Muscle layer of duodenum (tissue), 2 donors: ENCODE results near the gene PPP1R1C.

Experiments used
- H3K27ac ChIP-seq: one replicate; pipeline ENCODE4 v1.7.0; 2013; ENCODE audit warnings: mild to moderate bottlenecking, low read length
- H3K27me3 ChIP-seq: one replicate; pipeline ENCODE4 v1.7.0; 2013; ENCODE audit warnings: low read depth, mild to moderate bottlenecking, control low read depth, low read length
- H3K36me3 ChIP-seq, 2 donors: one replicate each; pipeline ENCODE4 v1.7.0; 2013; ENCODE audit warnings: low read length in 2 of 2, control low read depth in 1 of 2, mild to moderate bottlenecking in 1 of 2; ENCODE audit not compliant: insufficient read depth in 2 of 2, control insufficient read depth in 1 of 2
- H3K4me1 ChIP-seq, 2 donors: one replicate each; pipeline ENCODE4 v1.7.0; 2013; ENCODE audit warnings: low read length in 2 of 2, mild to moderate bottlenecking in 2 of 2, control low read depth in 1 of 2, moderate library complexity in 1 of 2; ENCODE audit not compliant: insufficient read depth in 2 of 2, control insufficient read depth in 1 of 2
- H3K4me3 ChIP-seq, 2 donors: one replicate each; pipeline ENCODE4 v1.7.0; 2013; ENCODE audit warnings: low read length in 2 of 2, low read depth in 1 of 2, mild to moderate bottlenecking in 1 of 2
- H3K9me3 ChIP-seq, 2 donors: one replicate each; pipeline ENCODE4 v1.7.0; 2013; ENCODE audit warnings: low read length in 2 of 2, control low read depth in 1 of 2, mild to moderate bottlenecking in 1 of 2; ENCODE audit not compliant: control insufficient read depth in 1 of 2
- donor health status: healthy.

The PPP1R1C gene

DNA sequence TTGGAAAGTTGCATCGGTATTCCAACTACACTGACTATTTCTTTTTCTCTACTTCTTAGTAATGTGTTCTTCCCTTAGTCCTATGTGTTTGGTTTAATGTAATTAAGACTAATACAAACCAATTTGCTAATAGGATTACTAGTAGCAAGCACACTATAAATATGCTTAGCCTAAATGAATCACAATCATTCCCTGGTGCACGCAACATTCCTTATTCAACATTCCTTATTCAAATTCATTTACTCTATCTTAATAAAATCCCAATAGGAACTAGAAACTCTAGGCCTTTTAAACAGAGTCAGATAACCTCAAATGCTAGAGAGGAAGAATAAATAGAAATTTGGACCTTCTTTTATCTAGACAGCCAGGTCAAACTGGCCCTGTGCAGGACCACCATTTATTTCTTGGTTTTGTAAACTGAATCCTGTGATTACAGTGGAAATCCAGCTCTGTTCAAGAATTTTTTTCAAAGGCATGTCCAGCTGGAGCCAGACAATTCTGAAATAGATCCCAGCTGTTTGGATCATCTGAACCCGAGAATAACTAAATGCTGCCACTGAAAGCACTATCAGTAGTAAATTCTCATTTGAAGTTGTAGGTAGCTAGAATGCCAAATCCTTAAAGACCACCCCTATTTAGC is 103.1 kb downstream of the PPP1R1C start:
- no peak overlapping the region for H3K27ac ChIP-seq
- peaks cover 0 to 10% of the 10 kb centered on the region in 2 donors for H3K4me1 ChIP-seq
- no peaks in the 10 kb centered on the region for H3K27me3 ChIP-seq
- H3K4me3 ChIP-seq, result no peak overlapping the region
- H3K36me3 ChIP-seq, result no peaks in the 10 kb centered on the region
- H3K9me3 ChIP-seq, result peaks cover 0 to 4% of the 10 kb centered on the region in 2 donors

DNA sequence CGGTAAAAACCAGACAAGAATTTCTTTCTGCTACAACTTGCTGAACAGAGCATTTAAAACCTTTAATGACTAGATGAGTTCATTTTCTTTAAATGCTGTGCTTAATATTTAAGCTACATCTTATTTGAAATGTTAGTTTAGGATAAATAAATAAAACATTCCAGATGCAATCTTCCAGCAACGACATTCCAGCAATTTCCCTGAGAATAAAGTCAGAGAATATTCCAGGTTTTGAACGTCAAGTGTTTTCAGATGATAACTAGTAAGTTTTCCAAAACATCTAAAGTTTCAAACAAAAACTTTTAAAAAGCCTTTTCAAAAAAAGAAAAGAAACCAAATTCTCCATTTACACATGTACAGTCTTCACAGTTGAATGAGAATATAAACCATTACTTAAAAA is 104.8 kb downstream of the PPP1R1C start:
- Histone ChIP-seq H3K9me3 (peaks cover 0 to 4% of the 10 kb centered on the region in 2 donors), H3K36me3 (no peaks in the 10 kb centered on the region), H3K27ac (no peak overlapping the region), H3K27me3 (no peaks in the 10 kb centered on the region), H3K4me1 (peaks cover 0 to 10% of the 10 kb centered on the region in 2 donors), H3K4me3 (no peak overlapping the region)

DNA sequence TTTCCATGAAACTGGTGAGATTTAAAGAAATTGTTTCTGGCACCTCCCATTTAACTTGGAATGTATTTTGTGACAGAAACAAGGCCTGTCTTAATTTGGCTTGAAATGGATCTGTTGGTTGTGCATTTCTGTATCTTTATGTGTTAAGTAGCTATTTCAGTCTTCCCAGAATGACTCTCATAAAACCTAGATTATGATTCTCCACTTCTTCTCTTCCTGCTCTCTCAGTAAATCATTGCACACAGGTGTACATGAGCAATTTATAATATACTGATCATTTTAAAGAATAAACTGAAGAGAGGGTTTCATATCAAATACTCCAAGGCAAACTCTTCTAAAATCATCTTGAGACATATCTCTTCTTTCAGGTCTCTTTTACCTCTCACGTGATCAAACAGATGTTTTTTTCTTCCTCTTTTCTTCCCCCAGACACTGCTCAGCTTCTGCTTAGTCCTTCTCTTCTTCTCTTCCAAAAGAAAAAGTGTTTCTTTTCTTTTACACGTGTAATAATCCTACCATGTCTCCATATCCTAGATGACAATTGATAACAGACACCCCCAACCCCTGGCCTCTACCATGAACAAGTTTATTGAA is 112.0 kb downstream of the PPP1R1C start:
- Histone ChIP-seq H3K4me1 (no peaks in the 10 kb centered on the region), H3K27ac (no peak overlapping the region), H3K36me3 (no peaks in the 10 kb centered on the region), H3K9me3 (peaks cover 0 to 4% of the 10 kb centered on the region in 2 donors), H3K4me3 (no peak overlapping the region), H3K27me3 (no peaks in the 10 kb centered on the region)

GRCh38 chr2:182098648-182099047 is 113.0 kb downstream of the PPP1R1C start:
- no peaks in the 10 kb centered on the region for H3K27me3 ChIP-seq
- no peak overlapping the region for H3K4me3 ChIP-seq

GRCh38 chr2:182101263-182101662 is 115.6 kb downstream of the PPP1R1C start:
- Histone ChIP-seq H3K4me1 (peaks cover 0 to 5% of the 10 kb centered on the region in 2 donors), H3K27ac (no peak overlapping the region), H3K27me3 (no peaks in the 10 kb centered on the region), H3K36me3 (no peaks in the 10 kb centered on the region), H3K9me3 (no peaks in the 10 kb centered on the region), H3K4me3 (no peak overlapping the region)

More at GRCh38 chr2:182098648-182099047, 113.0 kb downstream of the PPP1R1C start:
- no peaks in the 10 kb centered on the region for H3K36me3 ChIP-seq
- peaks cover 0 to under 1% of the 10 kb centered on the region in 2 donors for H3K9me3 ChIP-seq
- no peak overlapping the region for H3K27ac ChIP-seq
- H3K4me1 ChIP-seq, result peaks cover 0 to 5% of the 10 kb centered on the region in 2 donors

GRCh38 chr2:182103526-182103925 is 117.9 kb downstream of the PPP1R1C start:
- H3K9me3 ChIP-seq, result no peaks in the 10 kb centered on the region
- no peaks in the 10 kb centered on the region for H3K27me3 ChIP-seq
- no peak overlapping the region for H3K27ac ChIP-seq

GRCh38 chr2:182110347-182110746 is 124.7 kb downstream of the PPP1R1C start:
- Histone ChIP-seq H3K27me3 (no peaks in the 10 kb centered on the region), H3K4me3 (no peak overlapping the region), H3K27ac (no peak overlapping the region), H3K9me3 (no peaks in the 10 kb centered on the region), H3K36me3 (no peaks in the 10 kb centered on the region), H3K4me1 (no peaks in the 10 kb centered on the region)

More at GRCh38 chr2:182103526-182103925, 117.9 kb downstream of the PPP1R1C start:
- no peak overlapping the region for H3K4me3 ChIP-seq
- H3K36me3 ChIP-seq, result no peaks in the 10 kb centered on the region
- peaks cover 0 to 5% of the 10 kb centered on the region in 2 donors for H3K4me1 ChIP-seq

GRCh38 chr2:182113334-182113733 is 127.7 kb downstream of the PPP1R1C start:
- Histone ChIP-seq H3K4me3 (no peak overlapping the region), H3K27ac (no peak overlapping the region), H3K36me3 (no peaks in the 10 kb centered on the region), H3K9me3 (no peaks in the 10 kb centered on the region), H3K4me1 (no peaks in the 10 kb centered on the region), H3K27me3 (no peaks in the 10 kb centered on the region)

- Histone ChIP-seq H3K4me3 (no peak overlapping the region), H3K27me3 (no peaks in the 10 kb centered on the region), H3K9me3 (no peaks in the 10 kb centered on the region), H3K27ac (no peak overlapping the region), H3K4me1 (no peaks in the 10 kb centered on the region), H3K36me3 (no peaks in the 10 kb centered on the region)
Measured at GRCh38 chr2:182115258-182115657, 129.6 kb downstream of the PPP1R1C start.

GRCh38 chr2:182116774-182117173 is 131.1 kb downstream of the PPP1R1C start:
- H3K9me3 ChIP-seq, result no peaks in the 10 kb centered on the region
- no peaks in the 10 kb centered on the region for H3K36me3 ChIP-seq
- H3K27ac ChIP-seq, result no peak overlapping the region
- H3K4me3 ChIP-seq, result no peak overlapping the region
- H3K4me1 ChIP-seq, result no peaks in the 10 kb centered on the region
- no peaks in the 10 kb centered on the region for H3K27me3 ChIP-seq

GRCh38 chr2:182117196-182117595 is 131.5 kb downstream of the PPP1R1C start:
- Histone ChIP-seq H3K4me1 (no peaks in the 10 kb centered on the region), H3K9me3 (no peaks in the 10 kb centered on the region), H3K27me3 (no peaks in the 10 kb centered on the region), H3K4me3 (no peak overlapping the region), H3K36me3 (no peaks in the 10 kb centered on the region), H3K27ac (no peak overlapping the region)
